GM13976 (cell line): ENCODE results near the gene BCL2L12.

ENCODE experiments used
- DNase-seq: peaks from one replicate; pipeline ENCODE4 v3.0.0; 2012; ENCODE audit warnings: low spot score
- in situ Hi-C: fragments of 300-500 bp; cut with MboI; formaldehyde crosslinking; loops from one replicate; pipeline ENCODE4 v1.12.0; 2022; ENCODE audit warnings: low sequenced_read_pairs, mixed read lengths, inconsistent platforms; ENCODE audit not compliant: unreplicated experiment
- TF ChIP-seq, protein P1 (sequence below): IDR thresholded peaks from 2 replicates; pipeline ENCODE4 v1.5.1; 2012; ENCODE audit warnings: borderline replicate concordance, mild to moderate bottlenecking; ENCODE audit not compliant: insufficient read depth; ENCODE audit errors: extremely low read depth, missing control alignments, control extremely low read depth

The BCL2L12 gene

DNA sequence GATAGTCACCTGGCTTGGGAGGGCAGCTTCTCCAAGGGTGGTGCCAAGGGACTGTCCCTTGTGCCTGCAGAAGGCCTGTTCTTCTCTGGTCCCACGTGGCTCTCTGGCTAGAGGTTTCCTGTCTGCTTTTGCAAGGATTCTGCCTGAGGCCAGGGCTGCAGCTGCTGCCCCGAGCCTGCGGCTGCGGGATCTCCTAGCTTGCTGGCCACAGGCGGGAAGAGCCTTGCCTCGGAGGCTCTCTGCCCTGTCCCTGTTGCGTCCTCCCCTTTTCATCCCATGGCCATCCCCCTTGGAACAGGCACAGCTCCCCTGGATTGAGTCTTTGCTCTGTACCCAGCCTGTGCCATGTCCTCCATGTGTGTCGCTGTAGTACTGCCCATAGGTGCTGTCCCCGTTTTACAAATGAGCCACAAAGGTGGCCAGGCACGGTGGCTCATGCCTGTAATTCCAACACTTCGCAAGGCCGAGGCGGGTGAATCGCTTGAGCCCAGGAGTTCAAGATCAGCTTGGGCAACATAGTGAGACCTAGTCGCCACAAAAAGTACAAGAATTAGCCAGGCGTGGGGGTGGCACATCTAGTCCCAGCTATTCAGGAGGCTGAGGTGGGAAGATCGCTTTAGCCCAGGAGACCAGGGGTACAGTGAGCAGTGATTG, 9.2 kb upstream of the BCL2L12 start:
- DNase-seq: no peak
- TF ChIP-seq, protein P1, sequence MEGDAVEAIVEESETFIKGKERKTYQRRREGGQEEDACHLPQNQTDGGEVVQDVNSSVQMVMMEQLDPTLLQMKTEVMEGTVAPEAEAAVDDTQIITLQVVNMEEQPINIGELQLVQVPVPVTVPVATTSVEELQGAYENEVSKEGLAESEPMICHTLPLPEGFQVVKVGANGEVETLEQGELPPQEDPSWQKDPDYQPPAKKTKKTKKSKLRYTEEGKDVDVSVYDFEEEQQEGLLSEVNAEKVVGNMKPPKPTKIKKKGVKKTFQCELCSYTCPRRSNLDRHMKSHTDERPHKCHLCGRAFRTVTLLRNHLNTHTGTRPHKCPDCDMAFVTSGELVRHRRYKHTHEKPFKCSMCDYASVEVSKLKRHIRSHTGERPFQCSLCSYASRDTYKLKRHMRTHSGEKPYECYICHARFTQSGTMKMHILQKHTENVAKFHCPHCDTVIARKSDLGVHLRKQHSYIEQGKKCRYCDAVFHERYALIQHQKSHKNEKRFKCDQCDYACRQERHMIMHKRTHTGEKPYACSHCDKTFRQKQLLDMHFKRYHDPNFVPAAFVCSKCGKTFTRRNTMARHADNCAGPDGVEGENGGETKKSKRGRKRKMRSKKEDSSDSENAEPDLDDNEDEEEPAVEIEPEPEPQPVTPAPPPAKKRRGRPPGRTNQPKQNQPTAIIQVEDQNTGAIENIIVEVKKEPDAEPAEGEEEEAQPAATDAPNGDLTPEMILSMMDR: no peak
- in situ Hi-C loops: no loop called here

DNA sequence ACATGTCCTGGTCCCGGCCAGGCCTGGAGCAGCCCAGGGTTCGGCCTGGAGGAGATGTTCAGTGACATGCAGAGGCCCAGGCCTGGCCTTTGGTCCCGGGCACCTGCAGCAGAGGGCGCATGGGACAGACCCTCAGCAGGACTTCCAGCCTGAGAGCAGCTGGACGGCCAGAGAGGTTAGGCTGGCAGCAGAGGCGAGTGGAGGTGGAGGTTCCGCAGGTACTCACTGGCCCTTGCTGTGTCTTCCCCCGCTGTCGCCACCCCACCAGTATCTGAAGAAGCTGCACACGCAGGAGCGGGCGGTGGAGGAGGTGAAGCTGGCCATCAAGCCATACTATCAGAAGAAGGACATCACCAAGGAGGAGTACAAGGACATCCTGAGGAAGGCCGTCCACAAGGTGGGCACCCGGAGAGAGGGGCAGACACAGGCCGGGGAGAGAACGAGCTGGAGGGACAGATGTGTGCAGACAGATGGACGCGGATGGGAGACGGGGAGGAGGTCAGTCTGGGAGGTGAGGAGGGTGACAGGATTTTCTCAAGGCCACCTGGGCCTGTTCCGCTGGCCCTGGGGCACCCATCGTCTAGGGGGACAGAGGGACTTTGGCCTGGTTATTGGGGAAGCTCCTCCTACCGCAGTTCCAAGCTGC, 8.1 kb upstream of the BCL2L12 start:
- in situ Hi-C loops: no loop called here
- TF ChIP-seq, protein P1: no peak
- no peak for DNase-seq

DNA sequence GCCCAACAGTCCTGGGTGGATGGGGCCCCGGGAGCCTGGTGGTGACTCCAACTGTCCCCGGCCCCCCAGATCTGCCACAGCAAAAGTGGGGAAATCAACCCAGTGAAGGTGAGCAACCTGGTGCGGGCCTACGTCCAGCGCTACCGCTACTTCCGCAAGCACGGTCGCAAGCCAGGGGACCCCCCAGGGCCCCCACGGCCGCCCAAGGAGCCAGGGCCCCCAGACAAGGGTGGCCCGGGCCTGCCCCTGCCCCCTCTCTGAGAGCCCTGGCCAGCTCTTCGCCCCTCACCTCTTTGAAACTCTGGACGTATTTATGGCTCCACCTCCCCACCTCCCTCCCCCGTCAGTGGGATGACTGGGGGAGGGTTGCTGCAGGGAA, 7.6 kb upstream of the BCL2L12 start:
- in situ Hi-C loops: no loop called here
- no peak for DNase-seq
- TF ChIP-seq, protein P1: no peak

DNA sequence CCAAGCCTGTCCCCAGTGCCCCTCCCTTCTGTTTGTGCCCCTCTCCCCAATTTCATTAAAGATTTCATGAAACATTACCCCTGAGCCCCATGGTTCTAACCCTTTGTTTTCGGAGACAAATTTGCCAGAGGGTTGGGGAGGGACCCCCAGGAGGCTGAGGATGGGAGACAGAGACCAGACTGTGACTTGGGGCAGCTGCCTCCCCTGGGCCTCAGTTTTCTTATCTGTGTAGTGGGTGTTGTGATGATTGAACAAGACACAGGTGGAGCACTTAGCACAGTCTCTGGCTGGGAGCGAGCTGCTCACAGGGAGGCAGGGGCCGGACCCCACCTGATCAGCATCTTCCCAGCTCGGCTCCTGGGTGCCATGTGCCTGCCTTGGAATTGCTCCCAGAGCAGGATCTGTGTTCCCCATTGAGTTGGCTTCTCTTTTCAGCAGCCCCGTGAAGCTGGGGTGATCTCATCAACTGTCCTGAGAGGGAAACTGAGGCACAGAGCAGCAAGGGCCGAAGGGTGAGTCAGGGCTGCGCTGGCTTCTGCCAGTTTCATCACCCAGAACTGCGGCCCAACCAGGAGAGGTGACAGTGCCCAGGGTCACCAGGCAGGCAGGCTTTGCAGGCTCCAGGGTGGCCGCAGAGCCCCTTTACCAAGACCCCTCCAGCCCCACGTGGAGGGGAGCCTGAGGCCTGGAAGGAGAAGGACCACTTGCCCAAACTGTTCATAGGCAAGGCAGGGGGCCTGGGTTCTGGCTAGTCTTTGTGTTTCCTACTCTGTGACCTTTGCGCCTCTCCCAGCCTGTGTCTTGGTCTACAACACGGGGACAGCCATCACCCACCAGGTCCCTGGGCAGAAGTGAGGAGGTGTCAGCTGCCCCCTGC, 6.9 kb upstream of the BCL2L12 start:
- no peak for DNase-seq
- in situ Hi-C loops: no loop called here
- TF ChIP-seq, protein P1: no peak

DNA sequence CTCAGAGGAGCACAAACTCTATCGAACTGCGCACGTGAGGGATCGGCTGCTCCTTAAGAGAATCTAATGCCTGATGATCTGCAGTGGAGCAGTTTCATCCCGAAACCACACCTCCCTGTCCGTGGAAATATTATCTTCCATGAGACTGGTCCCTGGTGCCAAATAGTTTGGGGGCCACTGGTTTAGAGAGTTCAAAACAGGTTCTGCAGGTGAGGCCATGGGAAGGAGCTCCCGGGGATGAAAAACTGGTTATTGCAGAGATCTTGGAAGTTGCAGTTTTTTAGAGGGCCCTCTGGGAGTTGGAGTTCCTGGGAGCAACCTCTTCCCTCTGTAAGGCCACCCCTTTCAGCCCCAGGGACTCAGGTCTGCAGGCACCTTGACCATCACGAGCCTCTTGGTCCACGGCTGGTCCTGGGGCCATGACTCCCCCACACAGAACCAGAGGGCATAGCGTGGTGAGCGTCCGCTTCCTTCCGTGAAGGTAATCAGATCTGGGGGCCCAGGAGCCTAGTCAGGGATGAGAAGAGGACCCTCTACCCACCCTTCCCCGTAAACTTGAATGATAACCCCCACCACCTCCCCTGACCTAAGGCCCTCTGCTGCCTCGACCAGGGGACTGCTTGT, 5.3 kb upstream of the BCL2L12 start:
- in situ Hi-C loops: no loop called here

DNA sequence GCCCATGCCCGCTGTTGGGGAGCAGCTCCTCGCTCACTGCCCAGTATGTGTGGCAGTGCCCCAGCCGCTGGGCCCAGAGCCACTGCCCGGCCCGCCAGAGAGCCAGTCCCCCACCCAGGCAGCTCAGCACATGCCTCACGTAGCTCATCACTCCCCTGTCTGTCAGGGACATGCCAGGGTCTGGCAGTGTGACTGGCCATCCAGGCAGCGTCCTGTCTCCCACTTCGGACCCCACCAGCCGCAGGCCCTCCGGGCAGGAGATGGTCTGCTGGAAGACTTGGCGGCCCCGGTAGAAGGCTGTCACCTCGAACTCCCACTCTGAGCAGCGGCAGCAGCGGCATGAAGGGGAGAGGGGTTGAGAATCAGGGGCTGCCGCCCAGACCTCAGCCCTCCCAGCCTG, 3.7 kb upstream of the BCL2L12 start:
- in situ Hi-C loops: no loop called here
- DNase-seq: no peak
- TF ChIP-seq, protein P1: no peak

More for the DNA sequence above, 5.3 kb upstream of the BCL2L12 start:
- DNase-seq: no peak
- TF ChIP-seq, protein P1: no peak
